HepG2 (cell line): ENCODE measurements around the gene NR2F1-AS1. TPM values are rescaled to one million over a fixed set of nuclear protein-coding genes. Genes with fewer than 3 reads are reported as not detected.

ENCODE experiments used
- ATAC-seq: fragments of 200-7000 bp; cut with Tn5 transposase; 3 replicates; pipeline ENCODE4 v1.9.1; 2020; ENCODE audit warnings: mild to moderate bottlenecking, moderate library complexity
- BruUV-seq: library from RNA; stranded (reverse); fragments of 400-500 nt; replicated peaks from 2 replicates; lab custom pipeline; 2021; lab: Mats Ljungman, UMichigan
- CTCF ChIA-PET: fragments of 300-600 bp; formaldehyde crosslinking; extraction: SDS; loops from one replicate; lab custom pipeline; 2021; ENCODE audit warnings: low total read pairs, inconsistent platforms, low intra/inter-chr PET ratio; lab: Yijun Ruan, JAX
- POLR2A ChIA-PET: fragments of 350-600 bp; sonication (Branson Sonifier 250); formaldehyde crosslinking; loops from one replicate; lab custom pipeline; 2020; ENCODE audit warnings: antibody characterized with exemption, inconsistent platforms; lab: Yijun Ruan, JAX
- DNase-seq: peaks from one replicate; pipeline ENCODE4 v3.0.0-alpha.2; 2015; ENCODE audit warnings: low spot score
- FAIRE-seq: peaks from 3 replicates; lab custom pipeline; 2011; peaks lifted over from hg19 to GRCh38; lab: Jason Lieb, UNC
- H2AFZ ChIP-seq: one replicate; pipeline ENCODE4 v1.6.1; 2011; ENCODE audit warnings: low read length, inconsistent platforms
- H3K27ac ChIP-seq: fragments of 300-600 bp; 3 replicates; pipeline ENCODE4 v1.8.0; 2011; ENCODE audit warnings: mixed run types, mild to moderate bottlenecking, mixed read lengths, low read length, inconsistent platforms; ENCODE audit not compliant: insufficient read depth; ENCODE audit errors: extremely low read length
- H3K27me3 ChIP-seq, 2 experiments: fragments of 200-600 bp in 1 of 2; 2 replicates in 1 of 2; 3 replicates in 1 of 2; pipeline versions ENCODE4 v1.6.0 to v1.8.0; 2011; ENCODE audit warnings: low read length in 2 of 2, mild to moderate bottlenecking in 2 of 2, moderate library complexity in 2 of 2, inconsistent platforms in 1 of 2; ENCODE audit not compliant: insufficient read depth in 2 of 2, control insufficient read depth in 1 of 2
- H3K36me3 ChIP-seq, 2 experiments: fragments of 200-600 bp in 1 of 2; replicated peaks in 1 of 2; 2 replicates in 1 of 2; 3 replicates in 1 of 2; pipeline versions ENCODE4 v1.5.1 to v1.8.0; 2011; ENCODE audit warnings: low read length in 2 of 2, inconsistent platforms in 1 of 2; ENCODE audit not compliant: insufficient read depth in 2 of 2, control insufficient read depth in 1 of 2
- H3K4me1 ChIP-seq: 2 replicates; pipeline ENCODE4 v1.5.1; 2012; ENCODE audit warnings: low read length, inconsistent platforms; ENCODE audit not compliant: insufficient read depth
- H3K4me2 ChIP-seq: 2 replicates; pipeline ENCODE4 v1.6.0; 2011; ENCODE audit warnings: low read depth, low read length, inconsistent platforms
- H3K4me3 ChIP-seq, 3 experiments: fragments of 200-600 bp in 1 of 3; sonication (generic), shearing (Covaris generic) in 1 of 3; replicated peaks in 1 of 3; 2 replicates each; pipeline ENCODE4 v1.5.1; 2011 to 2016; ENCODE audit warnings: low read length in 3 of 3, inconsistent platforms in 2 of 3, low read depth in 2 of 3, mild to moderate bottlenecking in 2 of 3, control low read depth in 1 of 3, mixed read lengths in 1 of 3; ENCODE audit not compliant: insufficient read depth in 1 of 3
- H3K79me2 ChIP-seq: one replicate; pipeline ENCODE4 v1.6.1; 2011; ENCODE audit warnings: low read length, inconsistent platforms; ENCODE audit not compliant: insufficient read depth
- H3K9ac ChIP-seq: 2 replicates; pipeline ENCODE4 v1.6.0; 2011; ENCODE audit warnings: mild to moderate bottlenecking, low read depth, low read length, inconsistent platforms; ENCODE audit not compliant: insufficient read depth
- H3K9me3 ChIP-seq: 2 replicates; pipeline ENCODE4 v1.5.1; 2012; ENCODE audit warnings: mild to moderate bottlenecking, low read length
- H4K20me1 ChIP-seq: 2 replicates; pipeline ENCODE4 v1.6.0; 2011; ENCODE audit warnings: inconsistent platforms, mild to moderate bottlenecking, low read length, moderate library complexity; ENCODE audit not compliant: insufficient read depth
- FOXJ3 ChIP-seq: sonication (generic); formaldehyde crosslinking; IDR thresholded peaks from 2 replicates; pipeline ENCODE4 v1.4.0; 2020; ENCODE audit warnings: missing genetic modification reagents, mild to moderate bottlenecking, borderline replicate concordance
- HDAC1 ChIP-seq: sonication (generic); formaldehyde crosslinking; IDR thresholded peaks from 2 replicates; pipeline ENCODE4 v1.5.1; 2020; ENCODE audit warnings: mild to moderate bottlenecking, missing genetic modification reagents
- HDAC6 ChIP-seq: fragments of 200-600 bp; sonication (generic); IDR thresholded peaks from 2 replicates; pipeline ENCODE4 v1.7.0; 2017; ENCODE audit warnings: mild to moderate bottlenecking, antibody characterized with exemption, low read length, low read depth
- ISL2 ChIP-seq: sonication (generic); formaldehyde crosslinking; IDR thresholded peaks from 2 replicates; pipeline ENCODE4 v1.5.0; 2020; ENCODE audit warnings: missing genetic modification reagents
- SRSF1 ChIP-seq: fragments of 200-400 bp; formaldehyde crosslinking; optimal IDR thresholded peaks from 2 replicates; pipeline ENCODE3; 2017; ENCODE audit warnings: mild to moderate bottlenecking, low read depth, low read length, moderate library complexity
- TERF1 ChIP-seq: sonication (generic); formaldehyde crosslinking; IDR thresholded peaks from 2 replicates; pipeline ENCODE4 v1.8.0; 2022; ENCODE audit warnings: mild to moderate bottlenecking, missing genetic modification reagents, moderate library complexity
- WIZ ChIP-seq: sonication (generic); formaldehyde crosslinking; IDR thresholded peaks from 2 replicates; pipeline ENCODE4 v1.5.1; 2020; ENCODE audit warnings: mild to moderate bottlenecking, missing genetic modification reagents
- YY1 ChIP-seq: IDR thresholded peaks from 2 replicates; pipeline ENCODE4 v1.6.1; 2011; ENCODE audit warnings: low read length, low read depth, moderate library complexity, mild to moderate bottlenecking; ENCODE audit not compliant: insufficient read depth, insufficient replicate concordance
- ZHX2 ChIP-seq, 2 experiments: sonication (generic) in 1 of 2; formaldehyde crosslinking in 1 of 2; IDR thresholded peaks; 2 replicates each; pipeline versions ENCODE4 v1.6.1 to v1.9.0; 2014 to 2022; ENCODE audit warnings: antibody characterized with exemption in 1 of 2, borderline replicate concordance in 1 of 2, inconsistent platforms in 1 of 2, low read depth in 1 of 2, missing genetic modification reagents in 1 of 2
- ZNF7 ChIP-seq: IDR thresholded peaks from 2 replicates; pipeline ENCODE4 v1.6.1; 2016; ENCODE audit warnings: missing biosample characterization, missing genetic modification reagents
- WGBS: methylation state at CpG from one replicate; pipeline ENCODE4 v1.1.6; 2017; ENCODE audit warnings: low lambda C conversion rate; 5-methylcytosine and 5-hydroxymethylcytosine counted together
- in situ Hi-C: cut with HindIII; loops from 2 replicates; pipeline ENCODE4 v1.10.0; 2017; ENCODE audit warnings: low pct_unique_long_range_greater_than_20kb; ENCODE audit not compliant: extremely low pct_ligation_motif_present
- intact Hi-C: fragments of 100-400 bp; cut with micrococcal nuclease; formaldehyde crosslinking; loops from one replicate; pipeline ENCODE4 v1.10.0; 2022; ENCODE audit not compliant: unreplicated experiment
- polyA plus RNA-seq, 8 experiments: library from polyadenylated mRNA; depleted of rRNA in 3 of 8; stranded (reverse) in 7 of 8; unstranded in 1 of 8; fragments of >200 nt; fragmentation: Illumina TruSeq in 4 of 8; extraction: Trizol in 4 of 8; gene quantifications; 2 replicates each; pipeline versions ENCODE4 v1.2.1 to v1.2.3, GENCODE V29; 2011 to 2016; ENCODE audit warnings: low read depth in 4 of 8, missing spikeins in 1 of 8, mixed read lengths in 1 of 8; ENCODE audit not compliant: insufficient read depth in 1 of 8
- total RNA-seq, 5 experiments: library from RNA; depleted of rRNA; stranded (reverse); fragments of >200 nt; fragmentation: Illumina TruSeq; extraction: Trizol; gene quantifications; 2 replicates each; pipeline ENCODE4 v1.2.3, GENCODE V29; 2016; ENCODE audit warnings: low read depth in 1 of 5

The NR2F1-AS1 gene
- total and polyA plus RNA-seq, 2 of the 13 experiments (the other 11 are each of a cell fraction or from before 2014, with no cell fraction given): 2.8 TPM

- POLR2A ChIA-PET: no interaction called here
- Histone ChIP-seq H3K27me3 (peaks cover 1 to 4% of the 10 kb centered on the region in 2 experiments; a peak in 2 of 5 replicates), H4K20me1 (no peaks in the 10 kb centered on the region), H3K9me3 (peaks cover 15% of the 10 kb centered on the region), H2AFZ (no peak overlapping the region), H3K4me3 (no peak overlapping the region; a peak in 1 of 6 replicates), H3K27ac (no peak overlapping the region), H3K36me3 (no peaks in the 10 kb centered on the region), H3K79me2 (no peaks in the 10 kb centered on the region), H3K4me2 (peak overlapping the region; percentile 55), H3K4me1 (no peaks in the 10 kb centered on the region; the same call in 1 of the 2 replicates), H3K9ac (no peak overlapping the region)
- CTCF ChIA-PET: no interaction called here
- no peak for DNase-seq
- 22% methylated on average over 1 of the region's 1 CpG for WGBS
- no peak; the same call in 2 of the 3 replicates for ATAC-seq
- TF ChIP-seq ISL2 (CRISPR knock-in tag) (no peak), YY1 (peak; percentile 1)
- no TSS peak for BruUV-seq
- in situ Hi-C loops (no loop called here), intact Hi-C loops (no loop called here)
- FAIRE-seq: no peak
These were observed 186.0 kb downstream of the NR2F1-AS1 start for GRCh38 chr5:93395010-93395409.

- Histone ChIP-seq H3K4me3 (peak overlapping the region in 1 of 3 experiments; percentile 4; a peak in 1 of 6 replicates), H3K27me3 (peaks cover 0 to 4% of the 10 kb centered on the region in 2 experiments; a peak in 1 of 5 replicates), H3K27ac (no peak overlapping the region), H3K4me2 (peak overlapping the region; percentile 55), H2AFZ (peak overlapping the region; percentile 23), H3K4me1 (no peaks in the 10 kb centered on the region; the same call in 1 of the 2 replicates), H3K9ac (no peak overlapping the region), H3K36me3 (no peaks in the 10 kb centered on the region), H3K79me2 (no peaks in the 10 kb centered on the region), H4K20me1 (no peaks in the 10 kb centered on the region), H3K9me3 (peaks cover 15% of the 10 kb centered on the region)
- intact Hi-C loops: no loop called here
- DNase-seq (no peak), ATAC-seq (no peak), FAIRE-seq (no peak)
- ChIA-PET POLR2A (no interaction called here), CTCF (no interaction called here)
- in situ Hi-C loops: no loop called here
- BruUV-seq: no TSS peak
- WGBS: no CpG with 5 or more reads among the region's 2 CpGs
- TF ChIP-seq WIZ (CRISPR knock-in tag) (no peak), ZNF7 (CRISPR knock-in tag) (no peak), TERF1 (CRISPR knock-in tag) (no peak), SRSF1 (no peak), HDAC6 (no peak), HDAC1 (no peak), FOXJ3 (CRISPR knock-in tag) (no peak), ZHX2 (IDR thresholded peaks at IDR 0.05; ENCODE audit: low read depth) (no peak), ZHX2 (CRISPR knock-in tag; IDR thresholded peaks at IDR 0.05; ENCODE audit: borderline replicate concordance) (no peak)
These were observed 186.7 kb downstream of the NR2F1-AS1 start for GRCh38 chr5:93394301-93394700.
